Measurements from ENCODE around the gene PRCP.

The PRCP gene

DNA sequence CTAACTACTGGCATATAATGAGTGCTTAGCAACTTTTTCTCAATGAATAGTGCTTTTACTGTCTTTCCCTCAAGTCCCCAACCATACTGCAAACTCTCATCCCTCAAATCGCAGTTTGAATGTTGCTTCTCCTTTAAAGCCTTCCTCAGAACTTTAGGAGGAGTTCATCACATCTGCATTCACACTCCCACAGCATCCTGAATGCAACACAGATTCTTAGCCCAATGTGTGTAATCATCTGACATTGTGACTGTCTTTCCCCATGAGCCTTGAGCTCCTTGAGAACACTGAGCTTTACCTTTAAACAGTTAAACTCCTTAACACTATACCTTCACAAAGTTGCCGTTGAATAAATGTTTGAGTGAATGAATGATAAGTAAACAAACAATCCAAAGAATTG is 84.8 kb downstream of the PRCP start:
- no peak for DNase-seq (ENCODE audit: low read depth)
- TF ChIP-seq, protein P1, sequence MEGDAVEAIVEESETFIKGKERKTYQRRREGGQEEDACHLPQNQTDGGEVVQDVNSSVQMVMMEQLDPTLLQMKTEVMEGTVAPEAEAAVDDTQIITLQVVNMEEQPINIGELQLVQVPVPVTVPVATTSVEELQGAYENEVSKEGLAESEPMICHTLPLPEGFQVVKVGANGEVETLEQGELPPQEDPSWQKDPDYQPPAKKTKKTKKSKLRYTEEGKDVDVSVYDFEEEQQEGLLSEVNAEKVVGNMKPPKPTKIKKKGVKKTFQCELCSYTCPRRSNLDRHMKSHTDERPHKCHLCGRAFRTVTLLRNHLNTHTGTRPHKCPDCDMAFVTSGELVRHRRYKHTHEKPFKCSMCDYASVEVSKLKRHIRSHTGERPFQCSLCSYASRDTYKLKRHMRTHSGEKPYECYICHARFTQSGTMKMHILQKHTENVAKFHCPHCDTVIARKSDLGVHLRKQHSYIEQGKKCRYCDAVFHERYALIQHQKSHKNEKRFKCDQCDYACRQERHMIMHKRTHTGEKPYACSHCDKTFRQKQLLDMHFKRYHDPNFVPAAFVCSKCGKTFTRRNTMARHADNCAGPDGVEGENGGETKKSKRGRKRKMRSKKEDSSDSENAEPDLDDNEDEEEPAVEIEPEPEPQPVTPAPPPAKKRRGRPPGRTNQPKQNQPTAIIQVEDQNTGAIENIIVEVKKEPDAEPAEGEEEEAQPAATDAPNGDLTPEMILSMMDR (conservative IDR thresholded peaks at IDR 0.05; ENCODE audit: low read depth, low read length), result no peak
- H3K4me3 ChIP-seq (ENCODE audit: low read depth, low read length), result no peak overlapping the region

DNA sequence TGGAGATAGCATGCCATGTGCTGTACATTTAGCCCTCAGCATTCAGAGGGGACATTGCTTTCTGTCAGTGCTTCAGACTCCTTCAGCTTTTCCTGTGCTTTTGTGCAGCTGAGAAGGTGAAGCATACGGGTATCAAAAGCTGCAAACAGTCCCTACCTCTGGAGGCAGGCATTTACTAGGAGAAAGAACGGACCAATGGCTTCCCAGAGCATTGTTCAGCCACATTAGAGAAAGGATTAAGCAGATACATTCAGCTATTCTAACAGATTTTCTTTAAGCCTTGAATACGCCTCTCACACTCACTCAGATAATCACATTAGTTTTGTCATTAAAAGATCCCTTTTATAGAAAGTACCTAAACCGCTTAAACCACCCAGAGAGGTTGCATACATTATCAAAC is 85.9 kb downstream of the PRCP start:
- no peak overlapping the region for H3K4me3 ChIP-seq (ENCODE audit: low read depth, low read length)

DNA sequence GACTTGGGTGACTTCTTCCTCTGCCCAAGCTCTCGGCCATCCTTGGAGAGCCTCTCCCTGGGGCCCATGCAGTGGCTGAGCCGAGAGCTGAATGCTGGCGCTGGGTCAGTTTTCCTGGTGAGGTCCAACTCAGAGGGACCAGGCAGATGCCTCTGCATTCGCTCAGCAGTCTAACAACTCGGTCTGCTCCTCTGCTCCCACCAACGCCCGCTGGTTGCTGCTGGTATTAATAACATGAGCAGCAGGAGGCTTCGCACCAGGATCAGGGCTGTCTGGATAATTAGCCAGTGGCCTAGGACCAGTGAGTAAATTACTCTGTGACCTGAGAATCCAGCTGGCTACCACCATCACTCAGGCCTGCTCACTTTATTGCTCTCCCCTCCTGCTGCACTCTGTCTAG is 88.9 kb downstream of the PRCP start:
- no peak for DNase-seq (ENCODE audit: low read depth)
- TF ChIP-seq, protein P1 (conservative IDR thresholded peaks at IDR 0.05; ENCODE audit: low read depth, low read length), result no peak
- H3K4me3 ChIP-seq (ENCODE audit: low read depth, low read length), result no peak overlapping the region

More for the DNA sequence above, 85.9 kb downstream of the PRCP start:
- TF ChIP-seq, protein P1 (conservative IDR thresholded peaks at IDR 0.05; ENCODE audit: low read depth, low read length), result no peak
- DNase-seq (ENCODE audit: low read depth), result no peak

DNA sequence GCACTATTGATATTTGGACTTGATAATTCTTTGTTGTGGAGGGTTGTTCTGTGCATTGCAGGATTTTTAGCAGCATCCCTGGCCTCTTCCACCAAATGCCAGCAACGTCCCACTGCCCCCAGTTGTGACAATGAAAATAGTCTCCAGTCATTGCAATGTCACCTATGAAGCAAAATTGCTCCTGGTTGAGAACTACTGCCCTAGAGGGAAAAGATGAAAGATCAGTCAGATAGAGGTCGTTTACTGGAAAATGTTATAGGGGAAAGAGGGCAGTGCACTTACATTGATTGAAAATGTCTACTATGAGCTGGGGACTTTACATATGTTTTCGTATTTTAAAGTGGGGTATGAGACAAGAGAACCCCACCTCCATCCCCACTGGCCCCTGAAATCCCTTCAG is 89.5 kb downstream of the PRCP start:
- no peak overlapping the region for H3K4me3 ChIP-seq (ENCODE audit: low read depth, low read length)
- TF ChIP-seq, protein P1 (conservative IDR thresholded peaks at IDR 0.05; ENCODE audit: low read depth, low read length), result no peak
- no peak for DNase-seq (ENCODE audit: low read depth)

DNA sequence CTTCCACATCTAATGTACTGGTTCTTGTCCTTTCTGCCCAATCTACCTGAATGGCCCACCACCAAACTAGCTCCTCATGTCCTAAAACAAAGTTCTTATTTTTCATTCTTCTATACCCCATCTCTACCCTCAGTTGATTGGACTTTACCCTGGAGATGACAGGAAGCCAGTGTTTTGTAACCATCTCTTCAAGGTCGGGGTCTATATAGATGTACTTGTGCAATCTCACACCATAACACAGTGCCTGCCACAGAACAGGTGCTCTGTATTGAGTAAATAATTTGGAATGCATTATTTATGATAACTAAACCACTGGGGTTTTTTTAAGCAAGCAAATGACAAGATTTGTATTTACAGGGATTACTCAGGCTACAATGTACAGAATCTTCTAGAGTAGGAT is 89.9 kb downstream of the PRCP start:
- no peak for DNase-seq (ENCODE audit: low read depth)
- TF ChIP-seq, protein P1 (conservative IDR thresholded peaks at IDR 0.05; ENCODE audit: low read depth, low read length), result no peak
- H3K4me3 ChIP-seq (ENCODE audit: low read depth, low read length), result no peak overlapping the region

DNA sequence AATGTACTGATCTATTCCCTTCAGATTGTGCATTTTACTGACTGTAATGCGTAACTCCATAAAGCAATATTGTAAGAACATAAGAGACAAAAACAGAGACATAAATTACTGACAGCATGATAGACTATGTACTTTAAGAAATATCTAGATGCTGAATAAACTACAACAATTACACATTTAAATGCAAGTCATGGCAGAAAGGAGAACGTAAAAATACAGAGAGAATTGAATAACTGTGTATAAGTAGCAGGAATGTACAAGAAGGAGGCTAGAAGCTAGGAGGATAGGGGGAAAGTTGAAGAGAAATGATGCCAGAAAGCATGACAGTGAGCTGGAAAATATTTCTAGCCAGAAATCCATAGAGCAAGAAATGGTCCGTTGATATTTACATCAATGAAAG is 92.6 kb downstream of the PRCP start:
- no peak for DNase-seq (ENCODE audit: low read depth)
- TF ChIP-seq, protein P1 (conservative IDR thresholded peaks at IDR 0.05; ENCODE audit: low read depth, low read length), result no peak
- no peak overlapping the region for H3K4me3 ChIP-seq (ENCODE audit: low read depth, low read length)

DNA sequence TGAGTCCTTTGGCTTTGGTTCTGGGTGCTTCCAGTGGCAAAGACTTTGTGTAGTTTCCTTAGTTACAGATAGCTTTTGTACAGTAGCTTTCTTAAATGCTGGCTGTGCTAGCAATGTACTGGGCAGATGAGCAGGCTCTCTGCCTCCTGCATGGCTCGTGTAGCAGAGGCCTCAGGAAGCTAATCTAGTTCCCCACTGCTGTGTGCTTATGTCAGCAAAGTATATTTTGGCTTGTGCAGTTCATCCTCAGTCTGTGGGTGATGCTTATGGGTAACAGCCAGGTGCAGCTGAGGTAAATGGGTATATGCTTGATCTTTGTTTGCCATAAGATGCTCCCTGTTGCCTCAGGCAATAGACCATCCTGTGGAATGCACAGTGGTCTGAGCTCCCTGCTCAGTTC is 97.5 kb downstream of the PRCP start:
- DNase-seq (ENCODE audit: low read depth), result no peak
- TF ChIP-seq, protein P1 (conservative IDR thresholded peaks at IDR 0.05; ENCODE audit: low read depth, low read length), result no peak
- H3K4me3 ChIP-seq (ENCODE audit: low read depth, low read length), result no peak overlapping the region

All from choroid plexus epithelial cell (primary cell).